VCaP (cell line): Measurements from ENCODE around the gene CDK8.
"Not testable (repeated sequence)": the region's sequence is repeated elsewhere in the genome, so short reads cannot be mapped to it uniquely, and the experiment has no call there.

ENCODE experiments used
- H3K27ac ChIP-seq: fragments of 450-650 bp; 2 replicates; pipeline ENCODE4 v1.5.1; 2017
- TF ChIP-seq, protein P1 (sequence below): fragments of 450-650 bp; conservative IDR thresholded peaks from 2 replicates; pipeline ENCODE4 v1.5.1; 2017; ENCODE audit warnings: mild to moderate bottlenecking, moderate library complexity

The CDK8 gene

DNA sequence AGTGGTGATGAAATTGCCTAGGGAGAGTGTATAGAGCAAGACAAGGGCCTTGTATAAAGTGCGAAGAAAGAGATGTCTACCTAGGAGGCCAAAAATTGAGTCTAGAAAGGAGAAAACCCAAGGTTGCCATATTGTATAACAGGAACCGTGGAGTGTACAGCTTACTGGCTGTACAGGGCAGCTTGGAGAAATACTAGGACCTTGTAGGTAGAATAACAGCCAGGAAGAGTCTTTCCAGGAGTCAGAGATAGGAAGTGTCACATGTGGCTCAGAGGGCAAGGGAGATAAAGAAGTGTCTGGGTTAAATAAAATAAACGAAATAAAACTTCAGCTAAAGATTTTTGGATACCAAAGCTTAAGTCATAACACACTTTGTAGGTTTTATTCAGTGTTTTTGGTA is 12.4 kb downstream of the CDK8 start:
- TF ChIP-seq, protein P1, sequence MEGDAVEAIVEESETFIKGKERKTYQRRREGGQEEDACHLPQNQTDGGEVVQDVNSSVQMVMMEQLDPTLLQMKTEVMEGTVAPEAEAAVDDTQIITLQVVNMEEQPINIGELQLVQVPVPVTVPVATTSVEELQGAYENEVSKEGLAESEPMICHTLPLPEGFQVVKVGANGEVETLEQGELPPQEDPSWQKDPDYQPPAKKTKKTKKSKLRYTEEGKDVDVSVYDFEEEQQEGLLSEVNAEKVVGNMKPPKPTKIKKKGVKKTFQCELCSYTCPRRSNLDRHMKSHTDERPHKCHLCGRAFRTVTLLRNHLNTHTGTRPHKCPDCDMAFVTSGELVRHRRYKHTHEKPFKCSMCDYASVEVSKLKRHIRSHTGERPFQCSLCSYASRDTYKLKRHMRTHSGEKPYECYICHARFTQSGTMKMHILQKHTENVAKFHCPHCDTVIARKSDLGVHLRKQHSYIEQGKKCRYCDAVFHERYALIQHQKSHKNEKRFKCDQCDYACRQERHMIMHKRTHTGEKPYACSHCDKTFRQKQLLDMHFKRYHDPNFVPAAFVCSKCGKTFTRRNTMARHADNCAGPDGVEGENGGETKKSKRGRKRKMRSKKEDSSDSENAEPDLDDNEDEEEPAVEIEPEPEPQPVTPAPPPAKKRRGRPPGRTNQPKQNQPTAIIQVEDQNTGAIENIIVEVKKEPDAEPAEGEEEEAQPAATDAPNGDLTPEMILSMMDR: no peak
- H3K27ac ChIP-seq: no peak overlapping the region

DNA sequence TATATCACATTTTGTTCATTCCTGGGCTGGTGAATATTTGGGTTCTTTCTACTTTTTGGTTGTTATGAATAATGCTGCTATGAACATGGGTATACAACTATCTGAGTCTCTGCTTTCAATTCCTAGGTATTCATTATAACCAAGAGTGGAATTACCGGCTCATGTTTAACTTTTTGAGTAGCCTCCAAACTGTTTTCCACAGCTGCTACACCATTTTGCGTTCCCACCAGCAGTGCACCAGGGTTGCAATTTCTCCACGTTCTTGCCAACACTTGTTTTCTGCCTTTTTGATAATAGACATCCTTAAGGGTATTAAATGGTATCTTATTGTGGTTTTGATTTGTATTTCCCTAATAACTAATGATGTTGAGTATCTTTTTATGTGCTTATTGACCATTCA is 16.8 kb downstream of the CDK8 start:
- no peak overlapping the region for H3K27ac ChIP-seq
- TF ChIP-seq, protein P1: no peak

DNA sequence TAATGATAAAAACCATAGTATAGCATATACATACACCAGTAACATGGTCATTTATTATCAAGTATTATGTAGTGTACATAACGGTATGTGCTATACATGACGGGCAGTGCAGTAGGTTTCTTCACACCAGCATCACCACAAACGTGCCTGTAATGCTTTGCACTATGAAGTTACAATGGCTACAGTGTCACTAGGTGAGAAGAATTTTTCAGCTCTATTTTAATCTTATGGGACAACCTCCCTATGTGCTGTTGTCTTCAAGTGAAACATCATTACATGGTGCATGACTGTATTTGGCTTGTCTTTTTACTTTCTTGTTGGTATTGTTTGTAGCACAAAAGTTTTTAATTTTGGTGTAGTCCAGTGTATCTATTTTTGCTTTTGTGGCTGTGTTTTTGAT is 18.7 kb downstream of the CDK8 start:
- TF ChIP-seq, protein P1: no peak
- H3K27ac ChIP-seq: no peak overlapping the region

DNA sequence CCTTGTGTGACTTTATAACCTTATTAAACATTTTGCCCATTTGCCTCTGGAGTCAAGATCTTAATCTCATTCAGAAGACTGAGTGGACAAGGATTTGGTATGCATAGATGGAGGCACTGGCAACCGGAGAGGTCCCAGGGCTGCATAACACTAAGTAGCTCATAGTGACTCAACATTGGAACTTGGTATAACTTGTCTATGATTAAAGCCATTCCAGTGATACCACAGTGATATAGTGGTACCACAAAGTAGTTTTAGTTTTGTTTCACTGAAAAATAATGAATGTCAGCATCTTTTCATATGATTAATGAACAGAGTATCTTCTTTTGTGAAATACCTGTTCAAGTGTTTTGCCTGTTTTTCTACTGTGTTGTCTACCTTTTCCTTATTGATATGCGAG is 26.4 kb downstream of the CDK8 start:
- TF ChIP-seq, protein P1: no peak
- H3K27ac ChIP-seq: no peak overlapping the region

DNA sequence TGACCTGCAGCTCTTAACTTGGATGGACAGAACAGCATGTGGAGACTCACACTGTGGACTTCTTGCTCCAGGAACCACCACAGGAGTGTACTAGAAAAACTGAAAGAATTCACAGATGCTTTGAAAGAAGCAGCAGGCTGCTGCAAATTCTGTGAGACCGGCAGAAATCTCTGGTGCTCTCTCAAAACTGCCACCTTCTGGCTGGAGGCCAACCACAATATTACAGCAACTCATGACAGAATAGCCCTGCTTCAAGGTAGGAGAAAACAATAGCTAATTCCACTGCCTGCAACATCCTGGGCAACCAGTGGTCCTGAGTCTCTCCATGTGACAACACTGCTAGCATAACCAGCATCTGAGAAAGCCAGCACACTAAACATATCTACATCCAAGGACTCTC is 26.9 kb downstream of the CDK8 start:
- TF ChIP-seq, protein P1: no peak
- H3K27ac ChIP-seq: no peak overlapping the region

DNA sequence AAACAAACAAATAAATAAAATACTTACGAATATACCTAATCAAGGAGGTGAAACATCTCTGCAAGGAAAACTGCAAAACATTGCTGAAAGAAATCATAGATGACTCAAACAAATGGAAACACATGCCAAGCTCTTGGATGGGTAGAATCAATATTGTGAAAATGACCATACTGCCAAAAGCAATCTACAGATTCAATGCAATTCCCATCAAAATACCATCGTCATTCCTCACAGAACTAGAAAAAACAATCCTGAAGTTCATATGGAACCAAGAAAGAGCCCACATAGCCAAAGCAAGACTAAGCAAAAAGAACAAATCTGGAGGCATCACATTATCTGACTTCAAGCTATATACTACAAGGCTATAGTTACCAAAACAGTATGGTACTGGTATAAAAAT is 32.0 kb downstream of the CDK8 start:
- H3K27ac ChIP-seq: not testable (repeated sequence)

DNA sequence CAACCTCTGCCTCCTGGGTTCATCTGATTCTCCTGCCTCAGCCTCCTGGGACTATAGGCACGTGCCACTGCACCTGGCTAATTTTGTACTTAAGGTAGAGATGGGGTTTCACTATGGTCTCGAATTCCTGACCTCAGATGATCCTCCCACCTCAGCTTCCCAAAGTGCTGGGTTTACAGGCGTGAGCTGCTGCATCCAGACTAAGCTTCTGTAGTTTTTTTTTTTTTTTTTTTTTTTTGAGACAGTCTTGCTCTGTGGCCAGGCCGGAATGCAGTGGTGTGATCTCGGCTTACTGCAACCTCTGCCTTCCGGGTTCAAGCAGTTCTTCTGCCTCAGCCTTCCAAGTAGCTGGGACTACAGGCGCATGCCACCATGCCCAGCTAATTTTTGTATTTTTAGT is 34.9 kb downstream of the CDK8 start:
- H3K27ac ChIP-seq: not testable (repeated sequence)

DNA sequence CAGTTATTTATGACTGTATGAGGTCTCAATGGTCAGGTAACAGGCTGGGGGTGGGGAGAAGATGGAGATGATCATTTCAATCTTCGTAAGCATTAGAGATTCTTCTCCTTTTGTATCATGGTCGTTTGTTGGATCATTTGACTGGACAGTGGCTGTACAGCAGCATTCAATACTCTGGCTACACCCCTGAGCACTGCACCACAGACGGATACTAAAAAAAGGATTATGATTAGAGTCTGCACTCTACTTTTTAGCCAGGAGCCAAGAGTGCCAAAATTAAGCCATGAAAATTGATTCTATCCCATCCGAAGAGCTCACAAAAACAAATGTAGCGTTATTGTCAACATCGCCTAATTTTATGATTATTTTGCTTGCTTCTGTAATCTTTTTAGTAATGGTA is 41.9 kb downstream of the CDK8 start:
- no peak overlapping the region for H3K27ac ChIP-seq

More for the DNA sequence above, 41.9 kb downstream of the CDK8 start:
- TF ChIP-seq, protein P1: no peak
